NCI-H82 (cell line): ENCODE data around the gene KCNJ1.

Source experiments
- DNase-seq: peaks from one replicate; lab custom pipeline; 2025; lab: John Stamatoyannopoulos, UW

The KCNJ1 gene

DNA sequence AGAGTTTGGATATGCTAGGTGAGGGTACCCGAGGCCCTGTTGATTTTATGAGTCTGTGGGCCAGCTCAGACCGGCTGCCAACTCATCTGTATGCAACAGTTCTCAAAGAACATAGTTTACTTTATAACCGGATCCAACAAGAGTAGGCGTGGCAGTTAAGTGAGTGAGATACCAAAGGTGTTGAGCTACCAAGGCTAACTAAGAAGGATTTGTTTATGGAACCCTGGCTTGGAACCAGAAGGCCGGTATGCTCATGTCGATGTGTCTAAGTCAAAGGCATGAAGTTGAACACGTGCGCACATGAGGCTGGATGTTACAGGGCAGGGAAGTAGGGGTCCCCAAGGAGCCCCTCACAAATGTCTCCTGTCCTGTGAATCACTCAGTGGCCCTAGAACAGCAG, at the start of gene KCNJ1:
KCNJ1 (minus strand) TSS at position 20 of the 400 bp plus-strand sequence. CDS start 27,053 bp downstream, outside the sequence.
- DNase-seq: no peak

DNA sequence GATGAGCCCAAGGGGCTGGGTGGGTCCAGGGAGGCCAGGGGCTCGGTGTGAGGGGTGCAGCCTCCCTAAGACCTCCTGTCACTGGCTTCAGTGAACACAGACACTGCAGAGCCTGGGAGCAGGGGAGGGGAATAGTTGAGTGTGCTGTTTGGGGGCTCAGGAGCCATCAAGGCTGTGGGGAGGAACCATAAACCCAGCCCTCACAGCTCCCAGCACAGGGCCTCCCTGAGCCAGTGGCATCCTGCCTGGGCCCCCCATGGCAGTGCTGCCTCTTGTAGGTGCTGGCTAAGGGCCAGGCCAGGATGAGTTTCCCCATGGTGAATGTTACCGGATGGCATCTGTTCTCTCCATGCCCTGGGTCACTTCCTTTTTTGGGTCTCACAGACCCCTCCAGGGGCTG, 49.6 kb upstream of the KCNJ1 start:
- no peak for DNase-seq

DNA sequence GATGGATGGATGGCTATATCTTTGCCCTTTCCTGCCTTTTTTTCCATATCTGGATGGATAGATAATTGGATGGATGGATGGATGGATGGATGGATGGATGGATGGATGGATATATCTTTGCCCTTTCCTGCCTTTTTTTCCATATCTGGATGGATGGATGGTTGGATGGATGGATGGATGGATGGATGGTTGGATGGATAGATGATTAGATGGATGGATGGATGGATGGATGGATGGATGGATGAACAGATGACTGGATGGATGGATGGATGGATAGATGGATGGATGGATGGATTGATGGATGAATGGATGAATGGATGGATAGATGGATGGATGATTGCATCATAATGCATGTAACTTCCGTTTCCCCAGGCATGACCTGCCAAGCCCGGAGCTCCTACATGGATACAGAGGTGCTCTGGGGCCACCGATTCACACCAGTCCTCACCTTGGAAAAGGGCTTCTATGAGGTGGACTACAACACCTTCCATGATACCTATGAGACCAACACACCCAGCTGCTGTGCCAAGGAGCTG, 49.0 kb upstream of the KCNJ1 start:
- DNase-seq: no peak

DNA sequence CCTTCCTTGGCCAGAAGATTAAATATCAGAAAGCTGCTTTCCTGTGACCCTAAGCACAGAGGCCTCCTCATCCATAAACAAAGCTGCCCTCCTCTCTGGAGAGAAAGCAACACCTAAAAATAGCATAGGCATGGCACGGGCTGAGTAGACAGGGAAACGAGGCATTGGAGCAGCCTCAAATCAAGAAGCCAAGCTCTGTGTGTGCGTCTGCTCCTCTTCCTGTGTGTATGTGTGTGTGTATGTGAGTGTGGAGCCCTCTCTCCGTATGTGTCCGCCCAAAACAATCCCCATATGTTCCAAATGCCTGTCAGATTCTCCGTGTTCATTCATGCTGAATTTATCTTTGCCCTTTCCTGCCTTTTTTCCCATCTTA, 48.0 kb upstream of the KCNJ1 start:
- DNase-seq: no peak

DNA sequence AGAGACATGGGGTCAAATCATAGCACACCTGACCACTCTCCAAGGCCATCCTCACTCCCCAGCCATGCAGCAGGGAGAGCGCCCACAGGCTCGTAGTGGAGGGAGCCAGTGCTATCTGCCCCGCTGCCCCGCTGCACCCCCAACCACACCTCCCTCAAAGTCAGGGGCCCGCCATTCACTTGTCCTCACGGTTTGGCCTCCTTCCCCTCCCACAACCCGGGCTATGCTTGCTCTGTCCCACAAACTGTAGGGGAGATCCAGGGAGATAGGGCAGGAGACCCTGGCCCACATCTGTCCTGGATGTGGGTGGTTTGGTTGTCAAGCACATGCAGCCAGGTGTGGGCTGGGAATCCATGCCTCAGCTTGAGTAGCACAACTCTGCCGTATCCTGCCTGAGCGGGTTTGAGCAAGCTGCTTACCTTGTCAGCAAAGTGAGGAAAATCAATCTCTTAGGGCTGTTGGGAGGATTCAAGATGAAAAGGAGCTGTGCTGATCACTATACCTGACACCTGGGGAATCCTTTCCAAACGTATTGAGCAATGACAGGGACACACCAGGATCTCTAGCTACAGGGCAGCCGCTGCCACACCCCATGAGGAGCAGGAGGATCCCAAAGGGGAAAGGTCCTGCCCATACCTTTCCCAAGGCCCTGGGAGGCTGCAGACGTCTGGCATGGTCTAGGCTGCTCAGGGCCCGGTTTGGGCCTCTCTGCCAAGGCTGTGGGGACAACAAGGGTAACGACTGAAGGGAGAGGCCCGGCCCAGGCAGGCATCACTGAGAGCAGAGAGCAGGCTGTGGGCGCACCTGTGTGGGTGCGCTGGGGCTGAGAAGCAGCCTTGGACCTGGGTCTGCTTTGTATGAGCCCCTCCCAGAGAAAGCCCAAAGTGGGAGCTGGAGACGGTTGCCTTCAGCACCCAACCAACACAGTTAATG, 47.4 kb upstream of the KCNJ1 start:
- DNase-seq: no peak

DNA sequence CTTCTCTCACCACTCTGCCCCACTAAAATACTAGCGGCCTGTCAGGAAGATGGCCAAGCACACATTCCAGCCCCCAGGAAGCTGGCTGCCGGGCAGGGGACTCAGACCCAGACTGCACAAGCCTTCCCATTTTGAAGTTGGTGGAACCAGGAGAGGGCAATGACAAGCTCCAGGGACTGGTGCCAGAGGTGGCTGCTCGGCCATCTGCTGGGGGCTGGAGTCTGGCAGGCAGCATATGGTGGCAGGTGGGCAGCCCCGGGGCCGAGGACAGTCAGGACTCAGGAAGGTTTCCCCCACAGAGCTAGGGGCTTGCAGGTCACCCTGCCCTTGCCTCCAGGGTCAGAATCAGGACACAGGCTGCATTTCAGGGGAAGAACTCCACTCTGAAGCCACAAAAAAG, 46.7 kb upstream of the KCNJ1 start:
- peak; percentile 13 for DNase-seq

DNA sequence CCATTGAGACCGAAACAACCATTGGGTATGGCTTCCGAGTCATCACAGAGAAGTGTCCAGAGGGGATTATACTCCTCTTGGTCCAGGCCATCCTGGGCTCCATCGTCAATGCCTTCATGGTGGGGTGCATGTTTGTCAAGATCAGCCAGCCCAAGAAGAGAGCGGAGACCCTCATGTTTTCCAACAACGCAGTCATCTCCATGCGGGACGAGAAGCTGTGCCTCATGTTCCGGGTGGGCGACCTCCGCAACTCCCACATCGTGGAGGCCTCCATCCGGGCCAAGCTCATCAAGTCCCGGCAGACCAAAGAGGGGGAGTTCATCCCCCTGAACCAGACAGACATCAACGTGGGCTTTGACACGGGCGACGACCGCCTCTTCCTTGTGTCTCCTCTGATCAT, 44.6 kb upstream of the KCNJ1 start:
- DNase-seq: no peak

DNA sequence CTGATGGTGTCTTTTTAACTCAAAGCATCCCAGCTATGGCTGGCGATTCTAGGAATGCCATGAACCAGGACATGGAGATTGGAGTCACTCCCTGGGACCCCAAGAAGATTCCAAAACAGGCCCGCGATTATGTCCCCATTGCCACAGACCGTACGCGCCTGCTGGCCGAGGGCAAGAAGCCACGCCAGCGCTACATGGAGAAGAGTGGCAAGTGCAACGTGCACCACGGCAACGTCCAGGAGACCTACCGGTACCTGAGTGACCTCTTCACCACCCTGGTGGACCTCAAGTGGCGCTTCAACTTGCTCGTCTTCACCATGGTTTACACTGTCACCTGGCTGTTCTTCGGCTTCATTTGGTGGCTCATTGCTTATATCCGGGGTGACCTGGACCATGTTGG, 44.1 kb upstream of the KCNJ1 start:
- DNase-seq: no peak

DNA sequence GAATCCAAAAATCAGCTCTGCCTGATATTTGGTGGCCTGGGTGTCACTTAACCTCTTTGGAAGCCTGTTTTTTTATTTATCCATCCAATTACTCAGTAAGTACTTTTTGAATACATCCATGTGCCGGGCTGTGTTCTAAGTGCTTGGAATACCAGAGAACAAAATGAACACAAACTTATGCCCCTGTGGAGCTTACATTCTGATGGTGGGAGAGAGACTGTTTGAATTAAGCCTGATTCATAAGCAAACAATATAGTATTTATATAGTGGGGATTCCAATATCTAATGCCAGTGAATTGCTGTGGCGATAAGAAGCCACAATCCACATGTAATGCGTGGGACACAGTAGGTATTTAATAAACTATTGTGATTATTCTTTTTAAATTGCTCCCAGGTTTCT, 43.5 kb upstream of the KCNJ1 start:
- DNase-seq: no peak

DNA sequence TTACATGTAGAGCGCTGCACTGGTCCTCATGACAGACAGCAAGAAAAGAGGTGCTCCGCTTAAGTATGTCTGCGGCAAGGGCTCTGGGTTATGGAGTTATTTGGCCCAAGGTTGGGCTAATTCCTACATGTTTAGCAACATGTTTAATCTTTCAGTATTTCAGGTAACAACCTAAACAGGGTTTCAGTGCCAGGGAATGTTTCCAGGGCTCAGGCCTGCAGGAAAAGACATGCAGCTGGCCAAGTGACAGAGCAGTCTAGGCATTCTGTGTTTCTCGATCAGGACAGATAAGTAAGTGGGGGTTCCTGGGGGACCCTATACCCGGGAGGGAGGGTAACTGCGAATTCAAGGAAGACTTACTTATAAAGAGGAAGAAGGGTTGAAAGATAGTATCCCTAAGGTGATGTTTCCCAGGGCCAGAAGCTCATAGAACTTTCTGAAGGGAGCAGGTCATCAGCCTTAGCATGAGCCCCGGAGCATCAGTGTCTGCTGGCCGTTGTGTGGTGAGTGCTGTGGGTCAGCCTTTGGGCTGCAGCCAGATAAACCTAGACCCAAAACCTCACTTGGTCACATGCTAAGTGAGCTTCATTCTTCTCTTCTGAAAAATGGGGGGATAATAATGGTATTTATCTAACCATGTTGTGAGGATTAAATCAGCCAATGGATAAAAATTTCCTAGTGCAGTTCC, 42.5 kb upstream of the KCNJ1 start:
- DNase-seq: no peak

DNA sequence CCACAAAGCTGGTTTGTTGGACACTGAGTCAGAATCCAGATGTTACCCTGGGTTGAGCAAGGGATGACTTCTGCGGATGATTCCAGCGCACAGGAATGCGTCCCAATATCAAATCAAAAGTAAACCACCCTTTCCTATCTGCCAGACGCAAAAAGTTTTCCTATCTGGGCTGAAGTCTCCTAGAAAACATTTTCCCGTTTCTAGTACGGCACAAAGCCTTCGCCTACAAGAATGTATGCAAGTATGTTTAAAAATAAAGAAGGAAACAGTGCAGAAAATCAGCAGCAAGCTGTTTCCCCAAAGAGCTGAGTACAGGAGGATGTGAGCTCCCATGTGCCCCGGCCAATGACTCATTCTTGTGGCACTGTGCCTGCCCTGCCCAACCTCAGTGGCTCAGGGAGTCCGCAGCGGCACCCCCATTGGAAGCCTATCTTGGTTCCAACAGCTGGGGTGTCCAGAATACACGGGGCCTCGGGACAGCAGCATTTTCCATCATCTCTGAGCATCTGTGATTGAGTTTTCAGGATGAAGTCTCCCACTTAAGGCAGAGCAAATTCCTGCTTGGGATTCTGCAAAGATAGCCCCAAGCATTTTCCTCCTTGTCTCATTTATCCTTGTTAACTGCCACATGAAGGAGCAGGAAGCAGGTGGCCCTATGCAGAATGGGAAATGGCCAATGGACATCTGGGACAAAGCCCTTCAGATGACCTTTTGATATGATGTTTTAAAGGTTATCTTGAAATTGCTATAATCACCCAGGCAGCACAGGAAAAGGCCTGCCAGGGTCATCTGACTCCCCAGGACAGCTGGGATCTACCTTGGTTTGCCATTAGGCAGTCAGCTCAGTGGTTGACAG, 41.5 kb upstream of the KCNJ1 start:
- no peak for DNase-seq

DNA sequence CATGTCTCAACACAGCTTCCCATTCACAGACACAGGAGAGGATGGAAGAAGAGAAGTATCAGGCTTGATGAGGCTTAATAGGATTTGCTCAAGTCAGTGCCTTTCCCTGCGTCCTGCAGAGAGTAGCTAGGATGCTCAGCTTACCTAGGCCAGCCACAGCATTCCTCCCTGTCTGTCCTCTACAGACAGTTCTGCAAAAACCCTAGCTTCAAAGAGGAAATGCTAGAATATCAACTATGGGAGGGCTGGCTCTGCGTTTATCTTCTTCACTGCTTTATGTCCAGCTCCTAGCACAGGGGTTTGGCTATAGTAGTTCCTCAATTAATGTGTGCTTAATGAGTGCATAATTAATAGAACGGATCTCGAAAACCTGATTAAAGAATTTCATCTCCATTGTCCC, 40.5 kb upstream of the KCNJ1 start:
- DNase-seq: peak; percentile 17

DNA sequence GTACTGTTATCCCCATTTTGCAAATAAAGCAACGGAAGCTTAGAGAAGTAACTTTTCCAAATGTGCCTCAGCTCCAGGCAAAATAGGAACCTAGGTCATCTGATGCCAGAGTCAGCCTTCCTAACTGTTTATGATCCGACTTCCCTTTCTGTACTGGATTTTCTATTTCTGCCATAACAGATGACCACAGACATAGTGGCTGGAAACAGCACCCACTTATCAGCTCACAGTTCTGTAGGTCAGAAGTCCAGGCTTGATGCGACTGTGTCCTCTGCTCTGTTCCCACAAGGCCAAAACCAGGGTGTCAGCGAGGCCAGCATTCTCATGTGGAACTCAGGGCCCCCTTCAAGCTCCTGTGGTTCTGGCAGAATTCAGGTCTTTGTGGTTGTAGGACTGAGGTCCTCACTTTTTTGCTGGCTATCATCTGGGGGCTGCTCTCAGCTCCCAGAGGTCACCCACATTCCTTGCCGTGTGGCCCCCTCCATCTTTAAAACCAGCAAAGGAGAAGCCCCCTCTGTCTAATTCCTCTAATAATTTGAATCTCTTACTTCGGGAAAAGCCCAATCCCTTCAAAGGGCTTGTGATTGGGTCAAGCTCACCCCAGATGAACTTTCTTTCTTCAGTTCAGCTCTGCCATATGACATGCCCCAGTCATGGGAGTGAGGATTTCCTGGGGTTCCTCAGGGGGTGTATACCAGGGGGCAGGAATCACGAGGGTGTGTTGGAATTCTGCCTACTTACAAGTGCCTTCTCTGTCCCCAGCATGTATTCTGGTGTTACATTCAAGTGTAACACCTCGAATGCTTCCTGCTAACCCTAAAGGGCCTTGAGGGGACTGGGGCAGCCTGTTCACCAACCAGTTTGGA, 39.3 kb upstream of the KCNJ1 start:
- DNase-seq: no peak

DNA sequence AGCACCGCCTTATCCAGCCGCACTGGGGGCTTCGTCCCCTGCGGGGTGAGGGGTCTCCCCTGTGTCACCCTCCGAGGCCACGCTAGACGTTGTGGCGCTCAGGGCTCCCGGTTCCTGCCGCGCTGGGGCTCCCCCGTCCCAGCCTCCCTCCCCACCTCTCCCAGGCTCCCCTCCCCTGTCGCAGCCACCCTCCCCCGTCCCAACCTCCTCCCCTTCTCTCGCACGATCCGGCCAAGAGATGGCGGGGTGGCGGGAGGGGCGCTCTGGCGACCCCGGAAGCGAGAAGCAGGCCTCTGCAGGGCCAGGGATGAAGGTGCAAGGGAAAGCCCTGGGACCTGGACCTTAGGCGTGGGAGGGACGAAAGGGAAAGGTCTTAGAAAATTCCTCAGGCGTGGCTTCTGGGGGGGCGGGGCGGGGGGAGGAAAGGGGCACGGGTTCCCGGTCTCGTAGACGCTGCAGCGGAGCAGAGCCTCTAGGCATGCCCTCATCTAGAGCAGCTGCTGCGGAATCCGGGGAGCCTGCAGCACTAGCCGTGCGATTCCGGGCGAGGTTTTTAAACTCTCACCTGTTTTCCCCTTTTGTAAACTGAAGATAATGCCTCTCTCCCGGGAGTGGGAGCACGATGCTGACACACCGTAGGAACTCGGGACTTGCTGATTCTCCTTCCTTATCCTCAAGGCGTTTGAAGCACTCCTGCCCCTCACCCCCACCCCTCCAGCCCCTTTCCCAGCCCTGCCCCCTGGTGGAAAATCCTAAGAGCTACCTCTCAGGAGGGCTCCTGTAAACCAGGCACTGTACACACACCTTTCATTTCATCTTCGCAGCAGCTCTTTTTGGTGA, 38.5 kb upstream of the KCNJ1 start:
- peak; percentile 83 for DNase-seq

DNA sequence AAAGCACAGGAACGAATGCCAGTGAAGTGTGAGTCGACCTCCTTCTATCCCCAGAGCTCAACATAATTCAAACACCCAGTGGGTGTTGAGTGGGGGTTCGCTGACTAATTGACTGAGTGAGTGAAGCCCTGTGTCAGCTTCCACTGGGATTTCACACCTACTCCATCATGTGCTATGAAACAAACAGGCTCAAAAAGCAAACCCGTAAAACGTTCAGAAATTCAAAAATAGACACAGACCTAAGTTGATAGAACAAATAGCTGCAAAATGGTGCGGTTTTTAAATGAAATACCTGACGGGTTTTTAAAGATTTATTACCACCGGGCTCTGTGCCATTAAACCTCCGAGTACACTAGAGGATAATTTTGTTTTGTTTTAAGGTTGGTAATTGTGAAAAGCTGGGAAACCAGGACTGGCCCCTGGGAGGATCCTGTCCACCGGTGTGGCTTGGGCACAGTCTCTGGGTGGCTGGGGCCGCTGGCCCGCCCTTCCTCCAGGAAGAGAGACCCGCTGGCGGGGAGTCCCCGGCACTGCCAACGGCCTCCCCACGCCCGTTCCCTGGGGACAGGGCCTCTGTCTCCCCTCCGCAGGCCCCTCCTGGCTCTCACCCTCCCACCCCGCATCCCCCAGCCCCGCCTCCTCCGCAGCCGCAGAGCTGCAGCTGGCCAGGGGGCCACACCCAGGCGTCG, 37.7 kb upstream of the KCNJ1 start:
- peak; percentile 75 for DNase-seq

DNA sequence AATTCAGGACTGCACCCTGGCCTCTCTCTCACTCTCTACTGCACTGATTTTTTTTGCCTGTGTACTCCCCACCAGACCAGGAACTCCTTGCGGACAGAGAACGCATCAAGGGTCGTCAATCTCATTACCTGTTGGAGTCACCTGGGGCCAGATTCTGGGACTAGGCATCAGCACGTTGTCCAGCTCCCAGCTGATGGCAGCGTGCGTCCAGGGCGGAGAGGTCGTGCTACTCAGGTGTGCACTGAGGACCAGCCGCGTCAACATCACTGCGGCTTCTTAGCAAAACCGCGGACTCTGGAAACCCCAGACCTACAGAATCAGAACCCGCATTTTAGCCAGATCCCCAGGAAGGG, 37.2 kb upstream of the KCNJ1 start:
- no peak for DNase-seq

DNA sequence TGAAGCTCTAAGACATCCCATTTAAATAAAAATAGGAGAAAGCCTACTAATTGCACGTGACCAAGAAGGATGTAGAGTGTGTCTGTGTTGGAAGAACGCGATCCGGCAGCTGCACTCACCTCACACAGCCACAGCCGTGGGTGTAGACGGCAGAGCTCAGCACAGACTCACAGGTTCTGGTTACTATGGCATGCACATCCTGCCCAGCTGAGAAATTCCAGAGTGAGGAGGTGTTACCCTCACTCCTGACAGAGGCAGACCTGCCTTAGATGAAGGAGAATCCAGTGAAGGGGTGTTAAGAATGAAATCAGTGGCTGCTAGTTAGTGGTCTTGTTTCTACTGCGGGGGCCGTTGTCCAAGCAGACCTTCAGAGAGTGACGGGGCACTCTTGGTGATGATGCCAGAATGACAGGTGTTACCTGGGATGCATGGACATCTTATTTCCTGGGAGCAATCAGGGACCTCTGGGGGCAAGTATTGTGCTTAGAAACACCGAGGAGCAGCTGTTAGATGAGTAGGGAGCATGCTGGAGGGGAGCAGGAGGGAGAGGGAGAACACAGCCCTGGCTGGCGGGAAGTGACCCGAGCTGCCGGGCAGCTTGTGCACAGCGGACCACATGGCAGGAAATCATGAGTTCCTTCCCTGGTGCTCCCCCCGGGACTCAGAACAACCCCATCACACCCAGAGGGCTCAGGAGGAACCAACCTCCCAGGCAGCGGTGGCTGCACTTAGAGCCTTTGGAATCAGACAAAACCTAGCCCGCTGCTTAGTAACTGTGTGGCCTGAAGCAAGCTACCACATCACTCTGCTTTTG, 36.4 kb upstream of the KCNJ1 start:
- DNase-seq: no peak

DNA sequence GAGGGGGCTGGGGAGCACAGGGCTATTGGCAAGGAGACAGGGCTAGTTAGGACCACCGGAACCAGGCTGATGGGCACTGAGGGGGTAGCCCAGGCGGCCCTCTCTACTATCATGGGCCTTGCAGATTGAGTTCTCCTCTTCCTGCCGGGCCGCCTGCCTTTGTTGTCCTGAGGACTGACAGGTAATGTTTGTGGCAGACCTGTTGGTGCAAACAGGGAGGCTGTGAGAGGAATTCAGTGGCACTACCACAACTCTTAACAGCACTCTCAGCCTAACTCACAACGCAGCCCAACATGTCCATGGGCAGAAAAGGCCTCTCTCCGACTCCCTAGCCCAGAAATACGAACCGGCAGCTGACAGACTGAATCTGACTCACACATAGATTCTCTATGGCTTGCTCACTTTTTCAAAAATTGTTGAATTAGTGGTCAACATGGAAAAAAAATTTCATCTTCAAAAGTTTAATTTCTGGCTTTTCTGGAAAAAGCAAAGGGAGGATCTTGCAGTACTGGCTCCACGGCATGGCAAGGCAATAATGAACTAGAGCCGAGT, 35.5 kb upstream of the KCNJ1 start:
- no peak for DNase-seq
